Neural progenitor cell (in vitro differentiated cells): ENCODE data around the gene RNF157. TPM values are rescaled to one million over a fixed set of nuclear protein-coding genes. Genes with fewer than 3 reads are reported as not detected.

Experiments
- DNase-seq: peaks from one replicate; pipeline ENCODE4 v3.0.0-alpha.2; 2016; ENCODE audit warnings: low spot score
- H2AFZ ChIP-seq: fragments of 200-600 bp; sonication (generic); replicated peaks from 2 replicates; pipeline ENCODE4 v1.6.1; 2016; ENCODE audit warnings: antibody characterized with exemption
- H3F3A ChIP-seq: fragments of 200-600 bp; sonication (generic); 2 replicates; pipeline ENCODE4 v1.6.1; 2016; ENCODE audit warnings: antibody characterized with exemption, low read depth
- H3K27ac ChIP-seq: fragments of 200-600 bp; sonication (generic); 2 replicates; pipeline ENCODE4 v1.5.1; 2016; ENCODE audit warnings: mild to moderate bottlenecking
- H3K27me3 ChIP-seq: fragments of 200-600 bp; sonication (generic); 2 replicates; pipeline ENCODE4 v1.6.1; 2016; ENCODE audit warnings: mild to moderate bottlenecking, moderate library complexity
- H3K36me3 ChIP-seq: fragments of 200-600 bp; sonication (generic); 2 replicates; pipeline ENCODE4 v1.5.1; 2016
- H3K4me1 ChIP-seq: fragments of 200-600 bp; sonication (generic); 2 replicates; pipeline ENCODE4 v1.6.1; 2016; ENCODE audit warnings: mixed run types
- H3K4me2 ChIP-seq: fragments of 200-600 bp; sonication (generic); 2 replicates; pipeline ENCODE4 v1.6.1; 2016
- H3K4me3 ChIP-seq: fragments of 200-600 bp; sonication (generic); 2 replicates; pipeline ENCODE4 v1.5.1; 2016
- H3K79me2 ChIP-seq: fragments of 200-600 bp; sonication (generic); 2 replicates; pipeline ENCODE4 v1.6.1; 2016; ENCODE audit warnings: low read depth
- H3K9ac ChIP-seq: fragments of 200-600 bp; sonication (generic); 2 replicates; pipeline ENCODE4 v1.6.1; 2016
- H3K9me3 ChIP-seq: fragments of 200-600 bp; sonication (generic); 2 replicates; pipeline ENCODE4 v1.5.1; 2016; ENCODE audit warnings: low read depth
- H4K20me1 ChIP-seq: fragments of 200-600 bp; sonication (generic); 2 replicates; pipeline ENCODE4 v1.6.1; 2016; ENCODE audit warnings: low read depth
- H3K27ac Mint-ChIP-seq: 3 replicates; pipeline ENCODE4 v1.8.0; 2021; ENCODE audit warnings: mixed read lengths
- H3K27me3 Mint-ChIP-seq: 2 replicates; pipeline ENCODE4 v1.8.0; 2022; ENCODE audit warnings: low read depth, mild to moderate bottlenecking, inconsistent platforms, moderate library complexity, mixed read lengths; ENCODE audit not compliant: insufficient read depth
- H3K36me3 Mint-ChIP-seq: 3 replicates; pipeline ENCODE4 v1.8.0; 2021; ENCODE audit warnings: mixed read lengths
- H3K4me1 Mint-ChIP-seq: 3 replicates; pipeline ENCODE4 v1.8.0; 2021; ENCODE audit warnings: mixed read lengths
- H3K4me3 Mint-ChIP-seq: 3 replicates; pipeline ENCODE4 v1.8.0; 2021; ENCODE audit warnings: mild to moderate bottlenecking, moderate library complexity, mixed read lengths
- H3K9me3 Mint-ChIP-seq: 3 replicates; pipeline ENCODE4 v1.8.0; 2020; ENCODE audit warnings: mixed read lengths
- CTCF ChIP-seq: fragments of 200-600 bp; sonication (generic); IDR thresholded peaks from 2 replicates; pipeline ENCODE4 v1.5.1; 2017; ENCODE audit warnings: antibody characterized with exemption, mild to moderate bottlenecking
- EZH2 ChIP-seq: fragments of 200-600 bp; sonication (generic); IDR thresholded peaks from 2 replicates; pipeline ENCODE4 v1.6.1; 2017; ENCODE audit warnings: antibody characterized with exemption, mild to moderate bottlenecking, moderate library complexity
- EZH2phosphoT487 ChIP-seq: fragments of 200-600 bp; sonication (generic); IDR thresholded peaks from 2 replicates; pipeline ENCODE4 v1.6.1; 2017; ENCODE audit warnings: antibody characterized with exemption
- total RNA-seq: library from RNA; depleted of rRNA; stranded (reverse); fragments of >200 nt; gene quantifications from 2 replicates; pipeline ENCODE4 v1.2.3, GENCODE V29; 2015; ENCODE audit warnings: low replicate concordance

The RNF157 gene
- total RNA-seq, 1 donor from 2014 or later = 21.0 TPM

GRCh38 chr17:76134911-76135809 is 105.1 kb downstream of the RNF157 start:
- peaks cover 89% of the 10 kb centered on the region for H3K4me1 ChIP-seq
- H3K27me3 ChIP-seq = peaks cover 100% of the 10 kb centered on the region
- peaks cover 57% of the 10 kb centered on the region for H3K4me1 Mint-ChIP-seq

GRCh38 chr17:76132574-76133338 is 107.5 kb downstream of the RNF157 start:
- peaks cover 67% of the 10 kb centered on the region for H3K4me1 ChIP-seq
- no peaks in the 10 kb centered on the region for H3K36me3 Mint-ChIP-seq
- no peaks in the 10 kb centered on the region for H3K9me3 ChIP-seq
- H3K4me1 Mint-ChIP-seq = peaks cover 36% of the 10 kb centered on the region
- no peak overlapping the region for H3K9ac ChIP-seq
- H2AFZ ChIP-seq = no peak overlapping the region
- peaks cover 46% of the 10 kb centered on the region for H3F3A ChIP-seq
- H3K27ac Mint-ChIP-seq = no peak overlapping the region
- no peak overlapping the region for H3K27ac ChIP-seq
- no peaks in the 10 kb centered on the region for H3K9me3 Mint-ChIP-seq
- peaks cover 21% of the 10 kb centered on the region for H3K27me3 Mint-ChIP-seq
- H3K4me3 ChIP-seq = peak overlapping the region; percentile 35
- TF ChIP-seq CTCF = no peak
- TF ChIP-seq EZH2 = peak; percentile 32
- TF ChIP-seq EZH2phosphoT487 = peak; percentile 38
- no peaks in the 10 kb centered on the region for H3K79me2 ChIP-seq
- no peaks in the 10 kb centered on the region for H3K36me3 ChIP-seq
- peaks cover 81% of the 10 kb centered on the region for H3K27me3 ChIP-seq
- peak overlapping the region; percentile 77 for H3K4me2 ChIP-seq
- peaks cover 7% of the 10 kb centered on the region for H4K20me1 ChIP-seq
- DNase-seq = peak; percentile 55
- H3K4me3 Mint-ChIP-seq = no peak overlapping the region

More at GRCh38 chr17:76134911-76135809, 105.1 kb downstream of the RNF157 start:
- H3K4me3 ChIP-seq = peak overlapping the region; percentile 20
- Mint-ChIP-seq H3K36me3 (no peaks in the 10 kb centered on the region), H3K27ac (peak overlapping the region; percentile 85), H3K4me3 (peak overlapping the region; percentile 68), H3K9me3 (no peaks in the 10 kb centered on the region), H3K27me3 (peaks cover 15% of the 10 kb centered on the region)
- no peaks in the 10 kb centered on the region for H3K79me2 ChIP-seq
- peaks cover 70% of the 10 kb centered on the region for H3F3A ChIP-seq
- peaks cover 7% of the 10 kb centered on the region for H4K20me1 ChIP-seq
- peak overlapping the region; percentile 63 for H3K4me2 ChIP-seq
- no peaks in the 10 kb centered on the region for H3K9me3 ChIP-seq
- TF ChIP-seq EZH2 (peak; percentile 33), EZH2phosphoT487 (peak; percentile 36), CTCF (no peak)
- DNase-seq = peak; percentile 48
- H3K9ac ChIP-seq = no peak overlapping the region
- H2AFZ ChIP-seq = no peak overlapping the region
- H3K36me3 ChIP-seq = no peaks in the 10 kb centered on the region
- H3K27ac ChIP-seq = no peak overlapping the region

- peaks cover 7% of the 10 kb centered on the region for H4K20me1 ChIP-seq
- Mint-ChIP-seq H3K36me3 (no peaks in the 10 kb centered on the region), H3K27me3 (peaks cover 18% of the 10 kb centered on the region), H3K9me3 (no peaks in the 10 kb centered on the region), H3K4me1 (peaks cover 34% of the 10 kb centered on the region), H3K4me3 (no peak overlapping the region), H3K27ac (peak overlapping the region; percentile 51)
- no peak overlapping the region for H3K27ac ChIP-seq
- H3K4me1 ChIP-seq = peaks cover 58% of the 10 kb centered on the region
- peak overlapping the region; percentile 35 for H3K4me3 ChIP-seq
- H3F3A ChIP-seq = peaks cover 39% of the 10 kb centered on the region
- peak overlapping the region; percentile 77 for H3K4me2 ChIP-seq
- no peak for DNase-seq
- H3K79me2 ChIP-seq = no peaks in the 10 kb centered on the region
- TF ChIP-seq EZH2phosphoT487 (no peak), EZH2 (no peak), CTCF (no peak)
- H3K36me3 ChIP-seq = no peaks in the 10 kb centered on the region
- no peak overlapping the region for H3K9ac ChIP-seq
- H3K27me3 ChIP-seq = peaks cover 73% of the 10 kb centered on the region
- H3K9me3 ChIP-seq = no peaks in the 10 kb centered on the region
- no peak overlapping the region for H2AFZ ChIP-seq
These were observed 108.4 kb downstream of the RNF157 start for GRCh38 chr17:76131692-76132573.
